H54 (cell line): Measurements from ENCODE around the gene TUBD1.
"Not testable (repeated sequence)": the region's sequence is repeated elsewhere in the genome, so short reads cannot be mapped to it uniquely, and the experiment has no call there.

ENCODE experiments used
- DNase-seq: peaks from one replicate; pipeline ENCODE4 v3.0.0; 2011; ENCODE audit warnings: low spot score, mixed read lengths; ENCODE audit not compliant: insufficient read length
- FAIRE-seq: peaks from 3 replicates; lab custom pipeline; 2011; peaks lifted over from hg19 to GRCh38; lab: Jason Lieb, UNC
- POLR2A ChIP-seq: IDR thresholded peaks from 2 replicates; pipeline ENCODE4 v1.6.1; 2011; ENCODE audit warnings: low read depth, mild to moderate bottlenecking, low read length

Gene TUBD1

DNA sequence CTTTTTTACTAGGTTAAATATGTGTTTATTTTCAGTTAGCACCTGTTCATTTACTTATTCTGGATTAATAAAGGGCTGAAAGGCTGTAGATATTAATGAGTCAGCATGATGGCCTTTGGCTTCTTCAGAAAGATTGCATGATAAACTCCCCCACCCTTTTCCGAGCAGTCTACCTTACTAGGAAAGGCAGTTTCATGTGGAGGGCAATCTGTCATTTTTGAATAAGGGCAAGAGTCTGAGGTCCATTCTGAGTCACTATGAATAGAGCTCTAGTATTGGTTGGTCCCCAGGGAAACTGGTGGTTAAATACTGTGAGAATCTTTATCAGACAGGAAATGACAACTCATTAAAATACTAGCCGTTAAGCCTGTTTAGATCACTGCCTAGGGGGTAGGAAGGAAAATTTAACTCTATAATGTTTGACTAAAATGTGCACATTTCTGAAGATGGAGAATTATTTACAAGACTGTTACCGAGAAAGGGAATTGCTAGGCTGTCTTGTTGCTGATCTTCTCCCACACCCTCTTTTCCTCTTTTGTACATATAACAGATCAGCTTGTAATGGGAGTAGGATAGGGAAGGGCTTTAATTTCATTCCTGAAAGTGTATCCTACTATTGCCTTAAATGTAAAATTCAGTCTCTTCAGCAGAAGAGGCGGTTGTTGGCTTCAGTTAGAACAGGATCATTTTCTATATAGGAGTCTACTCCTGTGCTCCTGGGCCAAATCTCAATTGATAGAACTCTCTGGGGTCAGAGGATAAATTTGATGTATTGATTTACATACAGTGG is 63.3 kb downstream of the TUBD1 start:
- no peak for DNase-seq
- peak; percentile 95 for FAIRE-seq
- no peak for TF ChIP-seq POLR2A

DNA sequence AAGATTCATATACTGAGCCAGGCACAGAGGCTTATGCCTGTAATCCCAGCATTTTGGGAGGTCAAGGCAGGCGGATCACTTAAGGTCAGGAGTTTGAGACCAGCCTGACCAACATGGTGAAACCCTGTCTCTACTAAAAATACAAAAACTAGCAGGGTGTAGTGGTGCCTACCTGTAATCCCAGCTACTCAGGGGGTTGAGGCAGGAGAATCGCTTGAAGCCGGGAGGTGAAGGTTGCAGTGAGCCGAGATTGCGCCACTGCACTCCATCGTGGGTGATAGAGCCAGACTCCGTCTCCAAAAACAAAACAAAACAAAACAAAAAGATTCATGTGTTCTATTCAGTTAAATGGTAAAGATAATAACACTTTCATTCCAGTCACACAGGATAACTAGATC is 63.9 kb downstream of the TUBD1 start:
- FAIRE-seq, DNase-seq: not testable (repeated sequence)
- 0 out of 2 replicates have a peak, but pooled peaks have one; percentile 15 for TF ChIP-seq POLR2A

DNA sequence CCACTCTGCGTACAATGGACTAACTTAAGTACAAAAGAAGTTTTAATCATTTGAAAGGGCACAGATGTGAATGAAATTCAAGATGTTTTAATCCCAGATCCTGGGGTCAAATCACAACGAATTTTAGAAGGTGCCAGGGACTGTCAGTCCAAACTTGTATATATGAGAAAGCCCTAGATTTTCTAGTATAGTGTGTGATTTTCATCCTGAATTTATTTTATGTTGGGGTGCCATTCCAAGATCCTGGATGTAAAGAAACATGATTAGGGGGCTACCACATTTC is 64.3 kb downstream of the TUBD1 start:
- FAIRE-seq (no peak), DNase-seq (no peak)
- no peak for TF ChIP-seq POLR2A

DNA sequence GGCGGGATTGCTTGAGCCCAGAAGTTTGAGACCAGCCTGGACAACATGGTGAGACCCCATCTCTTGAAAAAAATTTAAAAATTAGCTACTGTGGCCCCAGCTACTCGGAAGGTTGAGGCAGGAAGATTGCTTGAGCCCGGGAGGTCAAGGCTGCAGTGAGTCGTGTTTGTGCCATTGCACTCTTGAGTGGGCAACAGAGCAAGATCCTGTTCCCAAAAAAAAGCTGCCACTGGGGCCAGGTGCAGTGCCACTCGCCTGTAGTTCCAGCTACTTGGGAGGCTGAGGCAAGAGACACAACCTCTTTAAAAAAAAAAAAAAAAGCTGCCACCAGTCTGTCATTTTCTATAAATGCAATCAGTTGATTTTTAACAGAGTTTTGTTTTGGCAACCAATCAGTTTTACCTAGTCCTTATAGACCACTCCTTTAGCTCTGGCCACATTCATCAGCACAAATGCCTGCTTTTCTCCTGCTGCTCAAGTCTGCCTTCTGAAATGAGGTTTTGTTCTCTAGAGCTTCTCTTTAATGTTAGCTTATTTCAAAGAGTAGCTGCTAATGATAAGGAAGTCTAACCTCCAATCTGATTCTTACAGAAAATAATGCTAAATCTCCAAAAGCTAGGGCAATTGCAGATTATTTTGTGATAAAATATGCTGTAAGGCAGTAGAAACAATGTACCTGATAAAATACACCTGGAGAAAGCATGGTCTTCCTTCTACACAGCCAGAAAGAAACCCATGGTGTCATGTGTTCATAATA is 64.8 kb downstream of the TUBD1 start:
- TF ChIP-seq POLR2A = no peak
- DNase-seq = no peak
- no peak for FAIRE-seq

DNA sequence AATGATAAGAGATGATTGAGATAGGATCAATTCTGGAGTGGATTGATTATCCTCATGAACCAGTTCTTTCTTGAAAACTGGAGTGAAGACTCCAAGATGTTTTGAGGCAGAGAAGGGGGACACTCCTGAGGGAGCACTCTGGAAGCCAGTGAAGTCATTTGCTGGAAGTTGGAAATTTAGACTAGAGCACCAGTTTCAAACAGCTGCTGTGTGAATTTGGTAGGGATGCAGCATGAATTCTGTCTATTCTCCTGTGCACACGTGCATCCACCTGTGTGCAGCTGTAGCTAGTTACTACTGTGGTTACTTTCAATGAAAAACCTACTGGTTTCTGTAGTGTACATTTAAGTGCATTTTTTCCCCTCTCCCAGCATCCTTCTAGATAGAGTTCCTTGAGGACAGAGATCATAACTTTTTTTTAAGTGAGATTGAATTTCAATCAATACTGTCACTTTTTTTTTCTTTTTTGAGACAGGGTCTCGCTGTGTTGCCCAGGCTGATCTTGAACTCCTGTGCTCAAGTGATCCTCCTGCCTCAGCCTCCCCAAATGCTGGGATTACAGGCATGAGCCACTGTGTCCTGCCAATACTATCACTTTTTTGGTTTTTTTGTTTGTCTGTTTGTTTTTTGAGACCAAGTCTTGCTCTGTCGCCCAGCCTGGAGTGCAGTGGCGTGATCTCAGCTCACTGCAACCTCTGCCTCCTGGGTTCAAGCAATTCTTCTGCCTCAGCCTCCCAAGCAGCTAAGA is 65.9 kb downstream of the TUBD1 start:
- FAIRE-seq (no peak), DNase-seq (no peak)
- no peak for TF ChIP-seq POLR2A

DNA sequence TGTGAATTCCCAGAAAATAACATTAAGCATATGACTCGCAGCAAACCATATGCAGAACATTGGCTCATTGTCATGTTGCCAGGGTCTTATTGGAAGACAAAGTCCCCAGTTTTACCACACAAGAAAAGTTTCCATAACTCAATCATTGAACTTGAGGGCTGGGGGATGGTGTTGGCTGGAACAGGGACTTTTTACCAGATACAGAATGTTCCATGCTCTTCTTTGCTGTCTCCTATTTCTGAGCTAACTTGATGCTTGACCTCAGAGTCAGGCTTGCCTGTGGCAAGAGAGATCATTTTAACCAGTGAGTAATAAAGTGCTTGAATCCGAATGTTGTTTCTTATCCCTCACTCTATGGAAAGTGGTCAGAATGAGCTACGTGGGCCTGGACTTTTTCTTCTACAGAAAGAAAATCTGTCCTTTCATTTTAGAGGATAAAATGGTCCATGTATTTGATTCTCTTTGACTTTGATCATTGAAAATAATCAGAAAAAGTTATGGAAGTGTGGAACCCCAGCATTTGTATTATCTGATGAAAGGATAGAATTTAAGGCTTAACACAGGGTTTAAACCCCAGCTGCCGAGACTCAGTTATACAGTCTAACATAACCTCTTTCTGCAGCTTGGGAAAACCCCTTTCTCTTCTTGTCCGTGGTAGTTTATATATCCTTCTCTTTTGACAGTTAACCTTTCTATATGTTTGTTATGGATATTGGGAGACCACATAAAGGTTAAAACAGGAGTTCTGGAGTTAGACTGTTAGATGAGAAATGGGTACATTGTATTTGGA is 67.0 kb downstream of the TUBD1 start:
- FAIRE-seq = peak; percentile 81
- no peak for DNase-seq
- no peak for TF ChIP-seq POLR2A

DNA sequence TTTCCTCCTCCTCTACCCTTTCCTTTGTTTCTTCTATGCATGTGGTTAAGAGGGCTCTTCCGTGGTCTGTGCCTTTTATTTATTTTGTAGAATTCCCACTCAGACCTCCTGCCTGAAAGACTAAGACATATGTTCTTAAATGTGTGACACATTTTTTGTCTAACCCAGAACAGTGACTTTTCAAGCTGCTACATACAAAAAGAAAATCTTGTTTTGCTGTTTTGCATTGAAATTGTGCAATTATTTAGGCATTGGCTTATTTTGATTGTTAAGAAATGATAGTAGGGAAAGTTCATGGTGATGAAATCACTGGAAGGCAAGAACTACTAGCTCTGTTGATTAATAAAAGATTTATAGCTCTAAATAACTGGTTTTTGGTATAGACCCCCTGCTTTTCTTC is 76.8 kb downstream of the TUBD1 start:
- TF ChIP-seq POLR2A = no peak
- FAIRE-seq (peak; percentile 60), DNase-seq (no peak)

DNA sequence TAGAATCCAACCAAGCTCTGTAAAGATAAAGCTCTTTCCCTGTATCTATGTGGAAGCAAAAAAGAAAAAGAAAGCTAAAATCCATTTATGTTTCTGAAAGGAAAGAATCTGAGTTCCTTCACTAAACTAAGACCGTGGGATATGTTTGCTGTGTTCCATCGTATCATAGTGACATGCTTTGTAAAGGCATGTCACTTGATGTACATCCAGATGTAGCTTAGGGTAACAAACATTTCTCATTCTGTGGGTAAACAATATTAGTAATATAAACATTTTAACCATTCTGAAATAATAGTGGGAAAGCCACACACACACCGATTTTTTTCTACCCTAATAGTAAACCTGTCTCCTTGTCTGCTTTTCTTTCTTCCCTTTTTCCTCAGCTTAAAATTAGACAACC is 78.1 kb downstream of the TUBD1 start:
- TF ChIP-seq POLR2A = no peak
- DNase-seq = no peak
- peak; percentile 38 for FAIRE-seq

DNA sequence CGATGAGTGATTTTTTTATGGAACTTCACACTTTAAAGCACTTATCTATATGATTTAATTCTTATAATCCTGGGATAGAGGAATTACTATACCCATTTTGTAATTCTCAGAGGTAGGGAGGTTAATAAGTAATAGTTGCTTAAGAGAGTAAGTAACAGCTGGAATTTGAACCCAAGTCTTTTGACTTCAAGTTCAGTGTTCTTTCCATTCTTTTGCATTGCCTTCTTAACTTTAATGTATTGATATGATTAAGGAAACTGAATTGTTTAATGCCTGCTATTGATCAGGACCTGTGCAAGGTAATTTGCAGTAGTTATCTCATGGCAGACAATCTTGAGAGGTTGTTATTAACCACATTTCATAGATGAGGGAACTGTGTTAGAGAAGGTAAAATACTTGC is 78.5 kb downstream of the TUBD1 start:
- TF ChIP-seq POLR2A = no peak
- FAIRE-seq (peak; percentile 30), DNase-seq (no peak)

DNA sequence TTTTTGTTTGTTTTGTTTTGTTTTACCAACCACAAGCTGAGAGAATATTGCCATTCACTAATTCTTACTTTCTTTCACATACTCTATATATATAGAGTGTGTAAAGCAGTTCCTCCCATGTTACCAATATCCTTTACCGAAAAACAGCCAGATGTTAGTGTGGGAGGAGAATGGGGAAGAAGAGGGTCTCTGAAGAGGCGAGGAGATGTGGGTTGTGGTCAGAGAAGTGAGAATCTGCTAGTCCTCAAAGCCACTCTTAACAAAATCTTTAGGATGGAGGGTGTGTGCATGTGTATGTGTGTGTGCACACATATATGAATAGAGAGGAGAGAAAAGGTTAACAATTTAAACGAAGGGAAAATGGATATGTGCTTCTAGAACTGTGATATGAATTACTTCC is 80.6 kb downstream of the TUBD1 start:
- FAIRE-seq (no peak), DNase-seq (no peak)
- no peak for TF ChIP-seq POLR2A

DNA sequence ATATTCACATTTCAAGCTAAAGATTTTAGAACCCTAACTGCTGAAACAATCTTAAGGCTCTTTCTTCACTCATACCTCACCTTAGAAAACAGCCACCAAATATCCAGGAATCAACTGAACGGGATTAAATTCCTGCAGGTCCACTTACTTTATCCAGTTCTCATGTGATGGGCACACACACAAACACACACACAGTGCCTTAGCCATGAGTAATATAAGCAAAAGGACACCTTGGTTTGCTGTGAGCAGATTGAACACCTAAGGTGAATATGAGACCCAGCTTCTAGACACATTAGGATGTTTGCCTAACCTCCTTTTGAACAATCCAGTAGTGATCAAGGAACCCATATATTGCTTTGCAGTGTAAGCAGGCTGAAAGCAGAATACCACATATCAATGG is 81.5 kb downstream of the TUBD1 start:
- DNase-seq (no peak), FAIRE-seq (peak; percentile 93)
- no peak for TF ChIP-seq POLR2A

DNA sequence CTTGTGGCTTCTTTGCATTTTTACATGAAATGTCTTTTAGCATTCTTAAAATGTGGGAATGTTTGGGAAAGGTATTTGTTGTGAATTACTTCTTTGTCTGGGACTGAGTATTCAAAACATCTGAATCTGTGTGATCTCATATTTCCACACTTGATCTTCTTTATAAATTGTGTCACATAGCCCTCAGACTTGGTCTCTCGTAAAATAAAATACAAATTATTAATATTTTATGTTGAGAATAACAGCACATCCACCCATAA is 81.9 kb downstream of the TUBD1 start:
- FAIRE-seq (no peak), DNase-seq (no peak)
- no peak for TF ChIP-seq POLR2A
